ENCODE data around the gene CCDC192.
"Not testable (repeated sequence)": the region's sequence is repeated elsewhere in the genome, so short reads cannot be mapped to it uniquely, and the experiment has no call there.

CCDC192 gene, protein sequence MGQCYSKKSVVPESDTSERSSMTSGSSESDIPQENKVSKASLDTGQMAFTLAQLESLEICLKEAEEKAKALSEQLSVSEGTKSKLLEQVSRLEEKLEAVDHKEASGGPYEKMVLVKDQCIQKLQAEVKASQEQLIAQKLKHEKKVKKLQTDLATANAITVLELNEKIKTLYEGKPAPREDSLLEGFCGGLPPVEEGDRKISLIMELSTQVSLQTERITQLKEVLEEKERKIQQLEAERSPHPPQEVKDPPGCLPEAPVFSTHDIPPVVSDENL

DNA sequence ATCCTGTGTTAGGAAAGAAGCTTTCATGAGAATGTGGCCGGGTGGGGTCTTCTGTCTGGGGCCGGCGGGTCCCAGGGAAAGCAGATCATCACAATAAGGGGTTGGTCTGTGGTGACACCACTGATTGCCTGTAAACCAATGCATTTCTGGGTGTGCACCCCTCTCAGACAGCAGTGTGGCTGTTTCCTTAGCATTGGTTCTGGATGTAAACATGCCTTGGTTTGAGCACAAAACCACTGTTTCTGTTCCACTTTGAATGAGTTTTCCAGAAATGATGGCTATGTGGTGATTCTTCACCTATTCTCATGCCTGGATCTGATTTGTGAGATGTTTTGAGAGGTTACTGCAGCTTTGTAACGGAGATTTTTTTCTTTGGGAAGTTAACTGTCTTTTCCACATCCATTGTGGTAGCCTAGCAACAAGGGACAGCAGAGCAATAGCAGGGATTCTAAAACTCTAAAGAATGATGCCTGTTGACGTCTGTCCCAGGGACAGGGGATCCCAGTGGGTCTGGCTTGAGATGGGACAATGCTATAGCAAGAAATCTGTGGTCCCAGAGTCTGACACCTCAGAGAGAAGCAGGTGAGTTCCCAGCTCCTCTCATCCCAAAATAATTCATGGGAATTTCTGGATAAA, at the start of gene CCDC192:
TSS of gene CCDC192 (plus strand) at position 466 of the 636 bp plus-strand sequence. CDS start at position 521, 55 bp downstream.
- no peak for DNase-seq (ENCODE audit: low read depth)

DNA sequence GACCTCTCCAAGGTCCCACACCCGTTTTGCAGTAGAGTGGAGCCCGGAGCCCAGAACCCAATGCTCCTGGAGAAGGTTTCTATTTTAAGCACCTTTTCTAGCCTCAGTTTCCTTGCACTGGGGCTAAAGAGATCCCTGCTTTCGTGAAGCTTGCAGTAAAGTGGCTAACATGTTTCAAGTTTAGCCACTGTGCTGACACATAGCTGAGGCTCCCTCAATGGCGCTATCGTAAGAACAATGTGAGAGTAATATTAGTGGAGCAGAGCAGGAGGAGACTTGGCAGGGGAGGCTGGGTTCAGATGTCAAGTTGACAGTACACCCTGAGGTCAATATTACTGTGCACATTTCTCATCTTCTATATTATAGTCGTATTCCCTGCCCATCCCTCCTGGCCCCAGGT, 46.4 kb upstream of the CCDC192 start:
- DNase-seq (ENCODE audit: low read depth), result no peak

DNA sequence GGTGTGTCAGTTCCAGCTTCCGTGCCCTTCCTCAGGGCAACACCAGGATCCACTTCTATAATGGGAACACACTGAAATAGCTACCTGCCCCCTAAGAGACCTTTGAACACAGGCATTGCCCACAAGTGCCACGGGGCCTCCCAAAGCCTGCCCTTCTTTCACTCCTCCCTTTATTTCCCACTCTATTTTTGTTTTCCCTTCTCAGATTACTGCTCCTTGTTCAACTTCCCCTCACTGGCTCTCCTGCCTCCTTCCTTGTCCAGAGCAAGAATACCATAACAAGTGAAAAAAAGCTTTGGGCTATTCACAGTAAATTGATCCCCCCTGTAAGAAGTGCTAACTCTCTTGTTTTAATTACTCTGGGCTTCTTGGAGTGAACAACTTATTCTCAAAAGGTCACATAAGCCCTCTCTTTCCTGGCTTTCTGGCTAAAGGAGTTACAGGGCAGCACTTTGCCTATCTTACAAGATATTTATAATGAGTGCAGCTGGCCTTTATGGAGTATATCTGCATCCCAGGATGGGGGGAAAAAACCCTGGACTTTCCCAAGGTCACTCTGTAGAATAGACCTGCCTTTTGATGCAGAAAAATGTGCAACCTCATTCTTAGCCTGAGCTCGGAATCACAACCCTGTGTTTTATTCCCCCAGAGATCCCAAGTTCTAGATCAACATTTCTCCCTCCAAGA, 43.0 kb upstream of the CCDC192 start:
- no peak for DNase-seq (ENCODE audit: low read depth)

DNA sequence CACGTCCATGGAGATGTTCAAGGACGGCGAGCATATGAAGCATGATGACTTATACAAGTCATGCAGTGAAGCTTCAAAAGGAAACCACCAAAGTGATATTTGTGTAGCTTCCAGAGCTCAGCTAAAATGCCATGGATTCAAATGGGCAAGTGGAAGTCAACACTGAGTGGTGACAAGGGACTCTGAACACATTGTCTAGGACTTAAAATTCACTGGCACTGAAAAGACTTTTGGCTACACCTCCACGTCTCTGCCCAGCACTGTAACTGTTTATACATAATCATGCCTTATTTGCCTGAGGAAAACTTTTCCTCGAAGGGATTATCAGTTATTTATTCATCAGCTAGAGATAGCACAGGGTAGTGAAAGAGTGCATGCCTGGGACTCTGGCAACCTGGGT, 39.1 kb upstream of the CCDC192 start:
- no peak for DNase-seq (ENCODE audit: low read depth)

DNA sequence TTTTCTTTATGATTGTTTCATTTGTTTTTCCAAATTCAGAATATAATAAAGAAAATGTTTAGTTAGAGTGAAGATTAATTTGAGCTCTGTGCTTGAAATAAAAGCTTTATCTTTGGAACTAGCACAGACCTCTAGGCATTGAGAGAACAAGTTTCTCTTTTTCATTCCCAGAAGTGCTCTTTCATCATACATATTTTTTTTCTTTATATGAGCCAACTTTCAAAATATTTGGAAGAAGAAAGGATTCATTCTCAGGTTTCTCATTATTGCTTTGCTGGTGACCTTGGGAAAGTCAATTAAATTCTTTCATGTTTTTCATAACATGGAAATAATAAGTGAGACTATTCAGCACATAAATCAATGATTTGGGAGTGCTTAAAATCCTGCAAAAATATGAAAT, 37.5 kb upstream of the CCDC192 start:
- DNase-seq (ENCODE audit: low read depth), result no peak

DNA sequence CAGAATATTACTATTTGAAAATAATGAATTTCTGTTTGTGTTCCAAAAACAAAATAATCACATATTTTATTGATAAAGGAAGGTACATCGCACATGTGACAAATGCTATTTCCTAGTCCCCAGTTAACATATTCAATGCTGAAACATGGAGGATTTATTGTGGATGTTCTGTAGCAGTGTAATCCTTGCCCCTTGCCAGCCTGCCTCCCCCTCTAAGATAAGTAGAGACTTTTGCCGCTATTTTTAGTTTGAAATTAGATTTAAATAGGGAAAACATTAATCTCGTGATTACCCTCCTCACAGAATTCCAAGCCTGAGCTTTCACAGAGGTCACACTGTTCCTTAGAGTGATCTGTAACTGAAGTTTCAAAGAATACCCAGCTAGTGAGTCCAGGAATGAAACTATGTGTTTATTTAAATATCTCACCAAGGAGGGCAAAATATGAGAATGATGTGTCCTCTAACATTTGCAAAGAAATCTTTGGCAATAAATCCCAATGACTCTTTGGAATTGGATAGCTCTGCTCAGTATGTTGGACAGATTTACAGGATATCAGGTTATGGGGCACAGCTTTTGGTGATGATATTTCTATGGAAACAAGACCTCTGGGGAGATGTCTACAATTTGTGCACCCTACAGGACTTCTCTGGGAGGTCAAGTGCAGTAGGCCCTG, 37.0 kb upstream of the CCDC192 start:
- DNase-seq (ENCODE audit: low read depth), result no peak

DNA sequence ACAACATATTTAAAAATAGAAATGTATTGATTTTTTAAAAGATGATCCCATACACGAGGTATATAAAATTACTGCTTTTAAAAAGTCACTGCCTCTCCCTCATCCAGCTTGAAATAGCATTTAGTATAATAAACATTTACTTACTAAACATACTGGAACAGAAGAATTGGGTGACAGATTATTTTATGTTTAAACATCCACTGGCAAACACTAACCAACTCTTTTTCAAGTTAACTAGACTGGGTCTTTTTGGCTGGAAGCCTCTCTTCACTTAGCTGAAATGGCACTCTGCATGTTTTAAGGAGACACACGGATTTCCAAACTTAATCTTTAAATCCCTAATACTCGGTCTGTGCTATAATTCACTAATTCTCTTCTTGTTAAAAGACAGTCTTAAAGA, 35.3 kb upstream of the CCDC192 start:
- no peak for DNase-seq (ENCODE audit: low read depth)

DNA sequence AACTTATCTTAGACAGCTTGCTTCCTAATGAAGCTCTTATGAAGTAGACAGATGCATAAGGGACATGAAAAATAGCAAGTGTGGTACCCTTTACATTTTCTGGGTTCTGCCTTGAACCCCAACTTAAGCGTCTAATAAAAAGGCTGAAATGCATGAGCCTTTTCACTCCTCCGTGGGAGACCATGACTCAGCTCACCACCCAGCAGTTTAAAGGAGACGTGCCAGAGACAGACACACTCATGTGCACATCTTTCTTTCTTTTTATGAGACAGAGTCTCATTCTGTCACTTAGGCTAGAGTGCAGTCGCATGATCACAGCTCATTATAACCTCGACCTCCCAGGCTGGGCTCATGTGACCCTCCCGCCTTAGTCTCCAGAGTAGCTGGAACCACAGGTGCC, 32.0 kb upstream of the CCDC192 start:
- DNase-seq (ENCODE audit: low read depth), result no peak

DNA sequence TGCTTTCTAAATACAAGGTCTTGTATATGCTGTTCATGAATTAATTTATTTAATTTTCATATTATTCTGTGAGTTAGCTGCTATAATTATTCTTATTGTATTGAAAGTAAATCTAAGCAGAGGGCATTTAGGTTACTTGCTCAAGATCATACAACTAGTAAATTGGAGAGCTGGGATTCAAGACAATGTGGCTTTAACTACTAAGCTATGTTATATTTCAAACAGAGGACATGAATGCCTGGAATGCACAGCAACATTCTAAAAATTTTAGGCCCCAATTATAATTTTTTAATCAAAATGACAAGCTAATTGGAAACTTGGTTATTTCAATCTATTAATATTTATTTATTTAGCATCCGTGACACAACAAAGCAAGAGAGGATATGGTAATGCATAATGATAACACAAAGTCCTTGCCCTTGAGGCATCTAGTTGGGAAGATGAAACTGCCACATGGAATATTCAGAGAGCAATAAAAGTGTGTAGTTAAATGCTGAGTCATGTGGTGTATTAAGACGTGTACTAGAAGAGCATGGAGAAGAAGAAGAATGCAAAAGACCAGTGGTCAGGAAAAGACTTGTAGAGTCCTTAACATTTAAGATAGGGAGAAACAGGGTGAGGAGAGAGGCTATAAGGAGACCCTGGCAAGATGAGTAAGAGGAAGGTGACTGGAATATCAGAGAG, 29.9 kb upstream of the CCDC192 start:
- no peak for DNase-seq (ENCODE audit: low read depth)

DNA sequence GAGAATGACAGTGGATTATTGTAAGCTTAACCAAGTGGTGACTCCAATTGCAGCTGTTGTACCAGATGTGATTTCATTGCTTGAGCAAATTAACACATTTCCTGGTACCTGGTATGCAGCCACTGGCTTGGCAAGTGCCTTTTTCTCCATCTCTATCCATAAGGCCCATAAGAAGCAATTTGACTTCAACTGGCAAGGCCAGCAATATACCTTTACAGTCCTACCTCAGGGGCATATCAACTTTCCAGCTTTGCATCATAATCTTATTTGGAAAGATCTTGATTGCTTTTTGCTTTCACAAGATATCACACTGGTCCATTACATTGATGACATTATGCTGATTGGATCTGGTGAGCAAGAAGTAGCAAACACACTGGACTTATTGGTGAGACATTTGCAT, 26.2 kb upstream of the CCDC192 start:
- not testable (repeated sequence) for DNase-seq (ENCODE audit: low read depth)

DNA sequence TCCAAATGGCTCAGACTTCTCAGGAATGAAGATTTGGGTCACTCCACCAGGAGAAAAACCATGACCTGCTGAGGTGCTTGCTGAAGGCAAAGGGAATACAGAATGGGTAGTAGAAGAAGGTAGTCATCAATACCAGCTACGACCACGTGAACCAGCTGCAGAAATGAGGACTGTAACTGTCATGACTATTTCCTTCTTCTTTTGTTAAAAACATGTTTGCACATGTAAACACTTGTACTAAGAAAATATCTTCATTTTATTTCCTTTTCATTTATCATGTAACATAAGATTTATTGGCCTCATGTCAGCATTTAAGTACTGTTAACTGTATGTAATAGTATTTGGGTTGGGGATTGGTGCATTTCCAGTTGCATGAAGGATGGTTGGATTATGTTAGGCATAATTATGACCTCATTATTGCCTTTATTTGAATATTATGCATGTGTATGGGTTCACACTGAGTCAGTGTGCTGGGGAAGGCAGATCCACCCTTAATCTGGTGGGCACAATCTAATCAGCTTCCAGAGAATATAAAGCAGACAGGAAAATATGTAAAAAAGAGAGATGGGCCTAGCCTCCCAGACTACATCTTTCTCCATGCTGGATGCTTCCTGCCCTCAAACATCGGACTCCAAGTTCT, 23.4 kb upstream of the CCDC192 start:
- DNase-seq (ENCODE audit: low read depth), result not testable (repeated sequence)

DNA sequence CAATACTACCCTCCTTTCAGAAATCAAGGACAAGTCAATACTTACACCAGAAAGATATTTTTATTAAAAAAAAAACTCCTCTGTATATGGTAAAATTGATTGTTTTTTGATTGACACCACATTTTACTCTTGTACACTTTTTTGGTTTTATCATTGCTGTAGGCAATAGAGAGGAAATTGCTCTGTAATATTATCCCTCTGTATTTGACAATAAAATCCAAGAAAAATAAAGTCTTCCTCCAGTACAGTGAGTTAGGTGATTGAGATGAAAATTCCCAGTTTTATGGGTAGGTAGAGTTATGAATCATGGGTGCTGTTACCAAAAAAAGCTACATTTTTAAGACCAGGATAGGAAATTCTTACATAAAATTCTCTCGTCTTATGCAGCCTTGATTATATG, 22.6 kb upstream of the CCDC192 start:
- no peak for DNase-seq (ENCODE audit: low read depth)

DNA sequence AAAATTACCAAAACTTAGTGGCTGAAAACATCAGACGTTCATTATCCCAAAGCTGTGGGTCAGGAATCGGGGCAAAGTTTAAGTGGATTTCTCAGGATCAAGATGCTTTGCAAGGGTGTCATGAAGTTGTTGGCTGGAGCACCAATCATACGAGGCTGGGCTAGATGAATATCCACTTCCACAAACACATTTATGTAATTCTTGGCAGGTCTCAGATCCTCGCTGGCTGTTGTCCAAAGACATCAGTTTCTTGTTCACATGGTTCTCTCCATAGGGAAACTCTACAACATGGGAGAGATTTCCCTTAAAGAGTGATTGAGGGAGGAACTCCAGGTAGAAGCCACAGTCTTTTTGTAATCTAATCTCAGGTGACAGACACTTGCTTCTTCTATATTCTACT, 20.2 kb upstream of the CCDC192 start:
- no peak for DNase-seq (ENCODE audit: low read depth)

DNA sequence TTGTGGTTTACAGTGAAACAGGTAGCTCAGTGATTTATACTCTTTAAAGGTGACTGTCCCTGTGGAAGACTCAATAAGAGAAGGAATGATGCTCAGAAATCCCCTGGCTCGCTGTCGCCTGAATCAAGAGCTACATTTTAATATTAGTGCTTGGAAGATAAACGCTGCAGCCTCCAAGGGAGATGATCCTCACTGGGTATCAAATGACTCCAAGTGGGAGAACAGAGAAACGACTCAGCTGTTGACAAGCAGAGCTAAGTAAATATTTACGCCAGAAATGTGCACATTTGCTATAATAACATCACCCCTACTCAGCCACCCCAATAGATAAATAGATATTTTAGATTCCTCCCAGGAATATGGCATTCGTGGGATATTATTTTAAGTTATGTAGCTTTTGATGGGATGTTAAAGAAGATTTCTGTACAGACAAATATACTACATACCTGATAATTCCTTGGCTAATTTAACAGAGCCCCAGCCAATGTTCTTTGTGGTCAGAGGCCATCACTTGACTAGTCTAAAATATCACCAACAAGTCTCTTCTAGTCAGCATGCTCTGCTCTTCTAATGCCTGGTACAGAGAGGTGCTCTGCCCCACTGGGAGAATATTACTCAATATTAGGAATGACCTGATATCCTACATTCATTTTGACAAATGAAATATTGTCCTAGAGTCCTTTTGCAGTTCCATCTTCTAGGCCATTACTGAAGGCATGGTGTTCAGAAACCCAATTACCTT, 18.3 kb upstream of the CCDC192 start:
- DNase-seq (ENCODE audit: low read depth), result no peak

DNA sequence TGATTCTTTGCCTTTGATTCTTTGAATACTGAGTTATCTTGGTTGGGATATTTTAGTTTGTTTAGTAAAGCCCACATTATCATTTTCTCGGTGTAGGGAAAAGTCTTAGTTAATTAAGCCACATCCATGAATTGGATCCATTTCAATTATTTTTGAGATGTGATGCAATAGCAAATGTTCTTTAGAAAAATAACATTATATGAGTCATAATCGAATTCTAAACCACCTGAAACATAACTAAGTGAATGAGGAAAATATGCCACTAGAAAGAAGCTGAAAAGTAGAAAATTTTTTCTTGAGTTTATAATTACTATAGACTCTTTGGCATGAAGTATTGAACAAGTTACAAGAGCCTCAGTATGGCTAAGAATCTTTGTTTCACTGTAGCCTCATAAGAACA, 17.5 kb upstream of the CCDC192 start:
- DNase-seq (ENCODE audit: low read depth), result no peak

DNA sequence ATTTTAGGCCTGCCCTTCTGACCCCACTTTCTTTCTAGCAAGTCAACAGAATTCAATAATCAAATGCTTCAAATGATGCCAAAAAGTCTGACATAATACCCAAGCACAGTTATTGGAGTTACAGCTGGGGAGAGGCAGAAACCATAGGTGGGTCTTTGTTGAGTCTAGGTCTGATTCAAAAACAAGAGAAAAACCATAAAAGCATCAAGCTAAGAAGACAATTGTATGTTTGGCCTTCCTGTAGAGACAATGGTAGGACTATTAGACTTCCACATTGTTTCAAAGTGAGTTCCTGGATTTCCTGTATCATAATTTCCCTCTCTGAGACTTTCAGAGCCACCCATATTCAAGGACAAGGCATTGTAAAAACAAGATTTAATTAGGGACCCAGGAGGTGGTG, 16.8 kb upstream of the CCDC192 start:
- DNase-seq (ENCODE audit: low read depth), result no peak

DNA sequence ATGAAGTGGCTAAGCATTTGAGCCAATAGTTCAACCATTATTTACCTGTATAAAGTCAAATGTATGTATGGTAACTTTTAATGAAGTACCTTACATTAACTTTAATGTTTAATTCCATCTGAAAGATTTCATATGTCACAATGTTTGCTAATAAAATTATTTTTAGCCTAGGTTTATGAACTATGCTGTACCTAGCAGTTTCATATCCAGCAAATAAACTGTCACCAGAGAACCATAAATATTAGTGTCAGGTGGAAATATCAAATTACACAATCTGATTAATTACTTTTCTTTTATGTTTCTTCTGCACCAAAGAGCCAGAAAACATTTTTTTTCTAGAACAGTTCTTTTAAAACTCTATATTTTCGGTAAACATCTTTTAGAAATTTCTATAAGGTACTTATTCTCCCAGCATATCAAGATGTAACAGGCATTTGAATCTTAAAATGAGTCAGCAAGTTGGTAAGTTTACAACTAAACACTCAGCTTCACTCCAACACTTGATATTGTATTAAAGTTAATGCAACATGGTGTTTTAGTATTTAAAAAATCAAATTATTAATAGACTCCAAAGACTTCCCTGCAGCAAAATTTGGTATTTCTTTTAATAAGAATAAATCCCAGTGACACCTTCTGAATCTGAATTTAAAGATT, 8.5 kb upstream of the CCDC192 start:
- no peak for DNase-seq (ENCODE audit: low read depth)

DNA sequence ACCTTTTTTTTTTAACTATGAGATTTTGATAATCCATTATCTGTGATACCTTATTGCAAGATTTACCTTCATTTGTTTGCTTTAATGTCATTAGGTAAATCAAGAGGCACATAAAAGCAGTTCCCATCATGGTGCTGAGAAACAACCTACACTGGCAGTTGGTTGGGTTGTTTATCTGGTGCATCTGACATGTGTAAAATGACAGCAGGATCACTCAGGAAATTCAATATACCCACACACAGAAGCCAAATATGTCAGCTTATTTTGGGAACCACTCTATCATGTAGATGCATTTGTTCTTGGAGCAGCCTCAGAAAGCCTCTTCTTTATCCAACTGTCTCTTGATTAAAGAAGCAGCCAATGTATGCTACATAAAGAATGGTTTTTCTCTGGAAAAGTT, 7.8 kb upstream of the CCDC192 start:
- DNase-seq (ENCODE audit: low read depth), result no peak

DNA sequence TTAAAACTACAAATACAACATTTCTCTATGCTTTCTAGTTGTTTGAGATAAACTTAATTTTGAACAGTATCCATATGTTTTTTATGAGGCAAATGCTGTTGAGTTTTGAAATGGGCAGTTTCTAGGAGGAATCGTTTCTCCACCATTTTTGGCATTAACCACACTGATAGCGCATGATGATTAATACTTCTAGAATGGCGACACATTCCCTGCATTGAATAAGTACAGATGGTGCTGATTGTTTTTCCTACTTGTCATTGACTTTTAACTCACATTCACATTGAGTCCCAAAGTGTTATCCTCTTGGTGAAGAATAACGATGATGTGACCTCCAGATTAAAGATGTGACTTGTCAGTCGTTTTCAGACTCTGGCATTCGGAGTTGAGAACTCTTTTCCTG, 6.5 kb upstream of the CCDC192 start:
- DNase-seq (ENCODE audit: low read depth), result no peak

DNA sequence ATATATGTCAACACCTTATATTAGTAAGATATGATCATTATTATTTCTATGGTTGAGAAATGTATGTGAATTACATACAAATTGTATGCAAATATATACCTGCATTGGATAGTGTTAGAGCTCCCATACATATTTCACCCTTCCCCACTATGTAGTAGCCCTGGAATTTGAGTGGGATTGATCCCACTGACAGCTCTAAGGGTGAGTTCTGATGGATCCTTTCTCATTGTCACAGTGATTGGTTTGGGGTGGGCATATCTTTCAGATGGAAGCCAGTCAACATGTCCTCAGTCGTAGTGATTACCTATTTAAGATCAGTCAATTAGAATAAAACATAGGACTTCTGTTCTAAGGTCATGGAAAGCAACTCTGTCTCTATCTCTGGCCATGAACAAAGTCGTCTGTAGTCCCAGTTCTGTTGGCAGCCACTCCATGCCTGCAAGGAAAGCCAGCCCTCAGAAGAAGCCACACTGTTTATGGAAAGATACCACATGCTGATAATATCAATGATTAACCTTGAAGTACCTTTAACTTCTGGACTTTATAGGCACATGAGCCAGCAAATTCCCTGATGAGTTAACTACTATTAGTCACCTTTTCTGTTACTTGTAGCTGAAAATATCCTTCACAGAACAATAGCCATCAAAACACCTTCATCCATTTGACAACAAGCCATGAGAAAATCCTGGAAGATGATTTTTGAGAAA, 5.1 kb upstream of the CCDC192 start:
- no peak for DNase-seq (ENCODE audit: low read depth)
